GM21390 (cell line): Measurements from ENCODE around the gene BARHL1.

Experiments used
- ATAC-seq: cut with Tn5 transposase; IDR thresholded peaks from one replicate; pipeline ENCODE4 v1.9.1; 2021; ENCODE audit not compliant: unreplicated experiment

The BARHL1 gene

GRCh38 chr9:132582276-132582785, at the start of gene BARHL1:
Gene BARHL1, plus strand, starts transcription at chr9:132582606. Its CDS starts 192 bp downstream, at chr9:132582798.
- ATAC-seq: no peak

GRCh38 chr9:132534832-132535231, 47.6 kb upstream of the BARHL1 start:
- no peak for ATAC-seq

- no peak for ATAC-seq
These were observed 46.3 kb upstream of the BARHL1 start for GRCh38 chr9:132536124-132536523.

GRCh38 chr9:132537352-132537751, 45.1 kb upstream of the BARHL1 start:
- ATAC-seq: no peak

GRCh38 chr9:132538071-132538470, 44.3 kb upstream of the BARHL1 start:
- no peak for ATAC-seq

- no peak for ATAC-seq
These were observed 43.3 kb upstream of the BARHL1 start for GRCh38 chr9:132539096-132539495.

- ATAC-seq: no peak
These were observed 41.4 kb upstream of the BARHL1 start for GRCh38 chr9:132541051-132541450.

GRCh38 chr9:132541870-132542830, 40.3 kb upstream of the BARHL1 start:
- no peak for ATAC-seq

- no peak for ATAC-seq
These were observed 39.2 kb upstream of the BARHL1 start for GRCh38 chr9:132543251-132543650.

GRCh38 chr9:132543960-132544359, 38.4 kb upstream of the BARHL1 start:
- ATAC-seq: no peak

- no peak for ATAC-seq
These were observed 36.8 kb upstream of the BARHL1 start for GRCh38 chr9:132545578-132545977.

GRCh38 chr9:132546148-132547051, 36.0 kb upstream of the BARHL1 start:
- ATAC-seq: no peak

- ATAC-seq: no peak
These were observed 35.4 kb upstream of the BARHL1 start for GRCh38 chr9:132547052-132547431.

GRCh38 chr9:132547436-132547835, 35.0 kb upstream of the BARHL1 start:
- ATAC-seq: no peak

- no peak for ATAC-seq
These were observed 34.3 kb upstream of the BARHL1 start for GRCh38 chr9:132547976-132548730.

GRCh38 chr9:132548751-132549640, 33.4 kb upstream of the BARHL1 start:
- ATAC-seq: no peak

GRCh38 chr9:132551556-132551955, 30.9 kb upstream of the BARHL1 start:
- ATAC-seq: no peak

GRCh38 chr9:132552041-132552440, 30.4 kb upstream of the BARHL1 start:
- ATAC-seq: no peak

GRCh38 chr9:132554755-132555154, 27.7 kb upstream of the BARHL1 start:
- no peak for ATAC-seq

- ATAC-seq: no peak
These were observed 26.9 kb upstream of the BARHL1 start for GRCh38 chr9:132555528-132555927.
